ENCODE data around the gene ARL6IP6.

ARL6IP6 gene

DNA sequence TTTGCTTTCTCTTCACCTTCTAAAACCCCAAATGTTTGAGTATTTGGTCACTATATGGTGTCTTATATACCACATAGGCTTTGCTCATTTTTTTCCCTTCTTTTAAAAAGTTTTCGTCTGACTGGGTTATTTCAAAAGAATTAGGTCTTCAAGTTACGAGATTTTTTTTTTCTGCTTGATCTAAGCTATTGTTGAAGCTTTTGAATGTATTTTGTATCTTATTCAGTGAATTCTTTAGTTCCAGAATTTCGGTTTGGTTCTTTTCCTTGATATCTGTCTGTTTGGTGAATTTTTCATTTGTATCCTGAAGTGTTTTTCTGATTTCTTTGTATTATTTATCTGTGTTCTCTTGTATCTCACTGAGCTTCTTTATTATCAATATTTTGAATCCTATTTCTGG, 93.5 kb downstream of the ARL6IP6 start:
- no peak for DNase-seq (ENCODE audit: low spot score)
